ENCODE measurements around the gene ASF1B.

DNA sequence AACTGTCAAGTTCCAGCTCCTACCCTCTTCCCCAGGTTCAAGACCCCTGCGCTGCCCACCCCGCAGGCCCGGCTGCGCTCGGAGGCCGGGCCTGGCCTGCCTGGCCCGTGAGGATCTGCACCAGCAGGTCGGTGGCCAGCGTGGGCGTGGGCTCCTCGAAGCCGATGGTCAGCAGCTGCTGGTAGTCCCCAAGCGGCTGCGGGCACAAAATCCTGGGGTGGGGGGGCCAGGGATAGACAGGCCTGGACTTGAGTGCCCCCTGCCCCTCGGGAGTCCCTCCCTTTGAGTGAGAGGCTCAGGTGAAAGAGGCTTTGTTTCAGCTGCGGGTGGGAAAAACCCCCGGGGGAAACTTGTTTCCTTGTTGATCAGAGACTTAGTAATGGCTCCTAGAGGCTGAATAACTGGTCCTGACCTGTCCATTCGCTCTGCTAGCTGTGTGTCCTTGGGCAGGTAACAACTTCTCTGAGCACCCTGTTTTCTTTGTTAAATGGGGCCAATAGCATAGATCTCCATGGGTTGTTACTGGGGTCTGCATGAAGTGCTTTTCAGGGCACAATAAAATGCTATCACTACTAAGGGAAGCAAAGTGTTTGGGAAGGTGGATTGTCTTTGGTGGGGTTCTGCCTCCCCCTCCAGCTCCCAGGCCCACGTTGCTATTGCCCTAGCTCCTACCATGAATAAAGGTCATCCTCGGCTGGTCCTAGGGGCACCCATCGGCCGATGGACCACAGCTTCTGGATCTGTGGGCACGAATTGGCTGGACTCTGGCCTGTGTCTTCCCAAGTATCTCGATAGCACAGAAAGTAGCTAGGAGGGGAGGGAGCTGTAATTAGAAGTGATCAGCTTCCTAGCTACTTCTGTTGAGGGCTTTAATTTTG, 54.4 kb downstream of the ASF1B start:
- TF ChIP-seq, protein P1, sequence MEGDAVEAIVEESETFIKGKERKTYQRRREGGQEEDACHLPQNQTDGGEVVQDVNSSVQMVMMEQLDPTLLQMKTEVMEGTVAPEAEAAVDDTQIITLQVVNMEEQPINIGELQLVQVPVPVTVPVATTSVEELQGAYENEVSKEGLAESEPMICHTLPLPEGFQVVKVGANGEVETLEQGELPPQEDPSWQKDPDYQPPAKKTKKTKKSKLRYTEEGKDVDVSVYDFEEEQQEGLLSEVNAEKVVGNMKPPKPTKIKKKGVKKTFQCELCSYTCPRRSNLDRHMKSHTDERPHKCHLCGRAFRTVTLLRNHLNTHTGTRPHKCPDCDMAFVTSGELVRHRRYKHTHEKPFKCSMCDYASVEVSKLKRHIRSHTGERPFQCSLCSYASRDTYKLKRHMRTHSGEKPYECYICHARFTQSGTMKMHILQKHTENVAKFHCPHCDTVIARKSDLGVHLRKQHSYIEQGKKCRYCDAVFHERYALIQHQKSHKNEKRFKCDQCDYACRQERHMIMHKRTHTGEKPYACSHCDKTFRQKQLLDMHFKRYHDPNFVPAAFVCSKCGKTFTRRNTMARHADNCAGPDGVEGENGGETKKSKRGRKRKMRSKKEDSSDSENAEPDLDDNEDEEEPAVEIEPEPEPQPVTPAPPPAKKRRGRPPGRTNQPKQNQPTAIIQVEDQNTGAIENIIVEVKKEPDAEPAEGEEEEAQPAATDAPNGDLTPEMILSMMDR (IDR thresholded peaks at IDR 0.05) = no peak
- TF ChIP-seq POLR2A (IDR thresholded peaks at IDR 0.05) = no peak
